GM06990 (cell line): ENCODE results near the gene SAT2.

Experiments
- DNase-seq: peaks from one replicate; pipeline ENCODE4 v3.0.0-alpha.2; 2011; ENCODE audit not compliant: insufficient read length; ENCODE audit errors: extremely low read depth
- H3K27me3 ChIP-seq: replicated peaks from 2 replicates; pipeline ENCODE4 v1.6.0; 2011; ENCODE audit warnings: low read length; ENCODE audit not compliant: control insufficient read depth, insufficient read depth
- H3K36me3 ChIP-seq: 2 replicates; pipeline ENCODE4 v1.5.1; 2011; ENCODE audit warnings: low read length; ENCODE audit not compliant: control insufficient read depth, insufficient read depth
- H3K4me3 ChIP-seq: replicated peaks from 2 replicates; pipeline ENCODE4 v1.5.1; 2011; ENCODE audit warnings: low read depth, mild to moderate bottlenecking, control low read depth, low read length
- TF ChIP-seq, protein P1 (sequence below): IDR thresholded peaks from 2 replicates; pipeline ENCODE4 v1.5.1; 2011; ENCODE audit warnings: low read length, control low read depth, mild to moderate bottlenecking, inconsistent platforms; ENCODE audit not compliant: insufficient read depth, poor library complexity, severe bottlenecking

Gene SAT2

DNA sequence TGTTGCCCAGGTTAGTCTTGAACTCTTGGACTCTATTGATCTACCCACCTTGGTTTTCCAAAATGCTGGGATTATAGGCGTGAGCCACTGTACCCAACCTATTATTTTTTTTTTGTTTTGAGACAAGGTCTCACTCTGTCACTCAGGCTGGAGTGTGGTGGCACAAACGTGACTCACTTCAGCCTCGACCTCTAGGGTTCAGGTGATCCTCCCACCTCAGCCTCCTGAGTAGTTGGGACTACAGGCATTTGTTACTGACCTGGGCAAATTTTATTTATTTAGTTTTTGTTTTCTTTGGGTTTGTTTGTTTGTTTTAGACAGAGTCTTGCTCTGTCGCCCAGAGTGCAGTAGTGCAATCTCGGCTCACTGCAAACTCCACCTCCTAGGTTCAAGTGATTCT lies 4.0 kb downstream of the SAT2 start:
- Histone ChIP-seq H3K36me3 (no peaks in the 10 kb centered on the region; the same call in 1 of the 2 replicates), H3K4me3 (no peak overlapping the region), H3K27me3 (no peaks in the 10 kb centered on the region)
- TF ChIP-seq, protein P1, sequence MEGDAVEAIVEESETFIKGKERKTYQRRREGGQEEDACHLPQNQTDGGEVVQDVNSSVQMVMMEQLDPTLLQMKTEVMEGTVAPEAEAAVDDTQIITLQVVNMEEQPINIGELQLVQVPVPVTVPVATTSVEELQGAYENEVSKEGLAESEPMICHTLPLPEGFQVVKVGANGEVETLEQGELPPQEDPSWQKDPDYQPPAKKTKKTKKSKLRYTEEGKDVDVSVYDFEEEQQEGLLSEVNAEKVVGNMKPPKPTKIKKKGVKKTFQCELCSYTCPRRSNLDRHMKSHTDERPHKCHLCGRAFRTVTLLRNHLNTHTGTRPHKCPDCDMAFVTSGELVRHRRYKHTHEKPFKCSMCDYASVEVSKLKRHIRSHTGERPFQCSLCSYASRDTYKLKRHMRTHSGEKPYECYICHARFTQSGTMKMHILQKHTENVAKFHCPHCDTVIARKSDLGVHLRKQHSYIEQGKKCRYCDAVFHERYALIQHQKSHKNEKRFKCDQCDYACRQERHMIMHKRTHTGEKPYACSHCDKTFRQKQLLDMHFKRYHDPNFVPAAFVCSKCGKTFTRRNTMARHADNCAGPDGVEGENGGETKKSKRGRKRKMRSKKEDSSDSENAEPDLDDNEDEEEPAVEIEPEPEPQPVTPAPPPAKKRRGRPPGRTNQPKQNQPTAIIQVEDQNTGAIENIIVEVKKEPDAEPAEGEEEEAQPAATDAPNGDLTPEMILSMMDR: no peak
- no peak for DNase-seq

GRCh38 chr17:7620835-7621234 lies 6.8 kb downstream of the SAT2 start:
- TF ChIP-seq, protein P1: no peak
- no peak overlapping the region for H3K4me3 ChIP-seq
- H3K27me3 ChIP-seq: no peaks in the 10 kb centered on the region
- H3K36me3 ChIP-seq: no peaks in the 10 kb centered on the region
- DNase-seq: no peak

DNA sequence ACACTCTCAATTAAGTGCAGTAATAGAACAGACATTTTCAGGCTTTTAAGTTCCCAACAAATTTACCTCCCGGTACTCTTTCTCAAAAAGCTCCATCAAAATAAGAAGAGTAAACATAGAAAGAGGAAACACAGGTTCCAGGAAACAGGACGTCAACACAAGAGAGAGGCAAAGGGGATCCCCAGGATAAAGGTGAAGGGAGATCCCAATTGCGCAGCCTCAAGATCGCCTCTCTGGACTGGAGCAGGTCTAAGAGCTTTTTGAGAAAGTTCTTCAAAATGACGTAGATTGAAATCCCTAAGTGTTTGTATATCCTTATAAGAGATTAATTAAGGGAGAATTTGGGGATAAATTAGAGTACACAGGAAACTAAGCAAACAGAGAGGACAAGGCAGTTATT lies 9.0 kb downstream of the SAT2 start:
- no peak for DNase-seq
- Histone ChIP-seq H3K27me3 (no peaks in the 10 kb centered on the region), H3K4me3 (no peak overlapping the region), H3K36me3 (no peaks in the 10 kb centered on the region)
- TF ChIP-seq, protein P1: no peak

- H3K4me3 ChIP-seq: peak overlapping the region; percentile 58
- TF ChIP-seq, protein P1: no peak
- no peak for DNase-seq
- H3K27me3 ChIP-seq: no peaks in the 10 kb centered on the region
- peaks cover 5% of the 10 kb centered on the region for H3K36me3 ChIP-seq
These were observed 12.3 kb downstream of the SAT2 start for GRCh38 chr17:7615265-7615747.

DNA sequence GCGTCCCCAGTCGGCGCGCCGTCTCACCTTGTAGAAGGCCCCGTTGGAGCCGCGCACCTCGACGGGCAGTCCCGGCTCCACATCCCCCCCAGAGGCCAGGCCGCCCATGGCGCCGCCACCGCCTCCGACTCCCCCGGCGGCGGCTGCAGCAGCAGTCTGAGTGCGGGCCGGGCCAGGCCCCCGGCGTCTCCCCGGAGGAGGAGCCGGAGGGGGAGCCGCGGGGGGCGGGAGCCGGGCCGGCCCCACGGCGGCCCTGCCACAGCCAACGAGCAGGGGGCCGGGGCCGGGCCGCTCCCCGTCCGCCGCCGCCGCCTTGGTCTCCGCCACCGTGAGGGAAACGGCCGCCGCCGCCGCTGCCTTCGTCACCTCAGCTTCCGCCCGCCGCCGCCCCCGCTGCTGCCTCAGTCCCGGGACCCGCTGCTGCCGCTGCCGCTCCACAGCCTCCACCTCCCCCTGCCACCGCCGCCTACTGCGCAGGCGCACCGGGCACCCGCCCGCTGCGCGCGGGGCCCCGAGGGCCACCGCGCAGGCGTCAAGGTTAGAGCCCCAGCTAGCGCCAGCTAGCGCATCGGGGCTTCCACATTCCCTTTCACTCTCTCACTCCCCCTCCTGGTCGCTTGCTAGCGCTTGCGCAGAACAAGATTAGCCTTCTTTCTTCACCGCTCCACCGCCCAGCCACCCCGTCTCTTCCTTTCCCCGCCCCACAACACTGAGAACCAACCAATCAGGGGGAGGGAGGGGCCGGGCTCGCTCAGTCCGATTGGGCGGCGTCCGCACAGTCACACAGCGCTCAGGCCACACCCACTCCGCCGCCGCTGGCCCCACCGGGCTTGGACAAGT lies 13.0 kb downstream of the SAT2 start, which contains the start of gene FXR2:
Gene FXR2, minus strand, starts transcription at position 473 of the 840 bp plus-strand sequence. Its CDS starts 365 bp downstream, at position 108.
- peak; percentile 100 for DNase-seq
- H3K27me3 ChIP-seq: no peaks in the 10 kb centered on the region
- peaks cover 5% of the 10 kb centered on the region for H3K36me3 ChIP-seq
- peak within 1 kb of the TSS; percentile 96 for H3K4me3 ChIP-seq
- TF ChIP-seq, protein P1: peak; percentile 65
